ENCODE data around the gene ZFPM1. TPM values are rescaled to one million over a fixed set of nuclear protein-coding genes. Genes with fewer than 3 reads are reported as not detected.

The ZFPM1 gene
- total RNA-seq, 1 donor from 2014 or later: 5.7 TPM

GRCh38 chr16:88489163-88489741 is 36.2 kb downstream of the ZFPM1 start:
- intact Hi-C loops (cut with micrococcal nuclease): no loop called here
- no peak for TF ChIP-seq CTCF (IDR thresholded peaks at IDR 0.05; ENCODE audit: borderline replicate concordance)

GRCh38 chr16:88491001-88491559 is 38.0 kb downstream of the ZFPM1 start:
- no peaks in the 10 kb centered on the region for H3K4me1 ChIP-seq
- intact Hi-C loops (cut with micrococcal nuclease): no loop called here
- no peaks in the 10 kb centered on the region for H3K27me3 ChIP-seq (ENCODE audit: low read depth)
- no peaks in the 10 kb centered on the region for H3K9me3 ChIP-seq (replicated peaks)
- DNase-seq: no peak
- no peak overlapping the region for H3K27ac ChIP-seq (replicated peaks)
- peaks cover 6% of the 10 kb centered on the region for H3K36me3 ChIP-seq
- TF ChIP-seq CTCF (IDR thresholded peaks at IDR 0.05; ENCODE audit: borderline replicate concordance): no peak
- H3K4me3 ChIP-seq: no peak overlapping the region

More at GRCh38 chr16:88489163-88489741, 36.2 kb downstream of the ZFPM1 start:
- DNase-seq: no peak
- Histone ChIP-seq H3K4me1 (no peaks in the 10 kb centered on the region), H3K36me3 (peaks cover 6% of the 10 kb centered on the region), H3K27ac (replicated peaks) (no peak overlapping the region), H3K27me3 (ENCODE audit: low read depth) (no peaks in the 10 kb centered on the region), H3K4me3 (no peak overlapping the region), H3K9me3 (replicated peaks) (no peaks in the 10 kb centered on the region)

GRCh38 chr16:88491560-88492310 is 38.7 kb downstream of the ZFPM1 start:
- H3K27me3 ChIP-seq (ENCODE audit: low read depth): no peaks in the 10 kb centered on the region
- H3K4me3 ChIP-seq: no peak overlapping the region

GRCh38 chr16:88493879-88494278 is 40.8 kb downstream of the ZFPM1 start:
- H3K36me3 ChIP-seq: peaks cover 6% of the 10 kb centered on the region
- H3K27ac ChIP-seq (replicated peaks): no peak overlapping the region
- TF ChIP-seq CTCF (IDR thresholded peaks at IDR 0.05; ENCODE audit: borderline replicate concordance): no peak
- H3K27me3 ChIP-seq (ENCODE audit: low read depth): no peaks in the 10 kb centered on the region
- H3K4me3 ChIP-seq: no peak overlapping the region
- H3K4me1 ChIP-seq: no peaks in the 10 kb centered on the region
- intact Hi-C loops (cut with micrococcal nuclease): no loop called here
- H3K9me3 ChIP-seq (replicated peaks): no peaks in the 10 kb centered on the region
- no peak for DNase-seq

More at GRCh38 chr16:88491560-88492310, 38.7 kb downstream of the ZFPM1 start:
- Histone ChIP-seq H3K4me1 (no peaks in the 10 kb centered on the region), H3K27ac (replicated peaks) (no peak overlapping the region), H3K9me3 (replicated peaks) (no peaks in the 10 kb centered on the region), H3K36me3 (peaks cover 6% of the 10 kb centered on the region)
- DNase-seq: no peak
- intact Hi-C loops (cut with micrococcal nuclease): no loop called here
- TF ChIP-seq CTCF (IDR thresholded peaks at IDR 0.05; ENCODE audit: borderline replicate concordance): no peak

GRCh38 chr16:88494335-88495154 is 41.5 kb downstream of the ZFPM1 start:
- no peak overlapping the region for H3K27ac ChIP-seq (replicated peaks)
- no peak for DNase-seq
- peaks cover 5% of the 10 kb centered on the region for H3K4me1 ChIP-seq
- TF ChIP-seq CTCF (IDR thresholded peaks at IDR 0.05; ENCODE audit: borderline replicate concordance): no peak
- H3K36me3 ChIP-seq: peaks cover 2% of the 10 kb centered on the region
- intact Hi-C loops (cut with micrococcal nuclease): no loop called here
- H3K9me3 ChIP-seq (replicated peaks): no peaks in the 10 kb centered on the region
- no peaks in the 10 kb centered on the region for H3K27me3 ChIP-seq (ENCODE audit: low read depth)
- no peak overlapping the region for H3K4me3 ChIP-seq
